Type B pancreatic cell (in vitro differentiated cells): ENCODE results near the gene SLC30A5. TPM values are rescaled to one million over a fixed set of nuclear protein-coding genes. Genes with fewer than 3 reads are reported as not detected.
"Not testable (repeated sequence)": the region's sequence is repeated elsewhere in the genome, so short reads cannot be mapped to it uniquely, and the experiment has no call there.

ENCODE experiments used
- DNase-seq: peaks from one replicate; pipeline ENCODE4 v3.0.0; 2021; ENCODE audit warnings: mixed read lengths; ENCODE audit not compliant: unreplicated experiment; ENCODE audit errors: extremely low spot score
- H3K27ac Mint-ChIP-seq: 2 replicates; pipeline ENCODE4 v1.8.0; 2021; ENCODE audit warnings: mild to moderate bottlenecking, mixed read lengths
- H3K27me3 Mint-ChIP-seq: 2 replicates; pipeline ENCODE4 v1.8.0; 2021; ENCODE audit warnings: mixed read lengths
- H3K36me3 Mint-ChIP-seq: 2 replicates; pipeline ENCODE4 v1.8.0; 2021; ENCODE audit warnings: mixed read lengths
- H3K4me1 Mint-ChIP-seq: one replicate; pipeline ENCODE4 v1.8.0; 2021; ENCODE audit warnings: mixed read lengths; ENCODE audit not compliant: unreplicated experiment
- H3K4me3 Mint-ChIP-seq: 2 replicates; pipeline ENCODE4 v1.8.0; 2021; ENCODE audit warnings: mild to moderate bottlenecking, mixed read lengths
- H3K9me3 Mint-ChIP-seq: 2 replicates; pipeline ENCODE4 v1.8.0; 2021; ENCODE audit warnings: mixed read lengths
- CTCF ChIP-seq: fragments of 200-600 bp; sonication (generic); conservative IDR thresholded peaks from 2 replicates; pipeline ENCODE4 v1.5.0; 2021; ENCODE audit warnings: antibody characterized with exemption, mild to moderate bottlenecking
- total RNA-seq: library from RNA; stranded (reverse); gene quantifications from 2 replicates; pipeline ENCODE4 v1.2.1, GENCODE V29; 2021; ENCODE audit warnings: low replicate concordance

The SLC30A5 gene
- total RNA-seq, 1 donor from 2014 or later: 57.9 TPM

GRCh38 chr5:69079556-69079955, 14.3 kb upstream of the SLC30A5 start:
- H3K9me3 Mint-ChIP-seq: no peaks in the 10 kb centered on the region
- DNase-seq: no peak
- H3K4me1 Mint-ChIP-seq: no peaks in the 10 kb centered on the region
- TF ChIP-seq CTCF: no peak
- H3K4me3 Mint-ChIP-seq: no peak overlapping the region
- H3K27ac Mint-ChIP-seq: no peak overlapping the region
- H3K27me3 Mint-ChIP-seq: no peaks in the 10 kb centered on the region
- H3K36me3 Mint-ChIP-seq: no peaks in the 10 kb centered on the region

- Mint-ChIP-seq H3K9me3 (no peaks in the 10 kb centered on the region), H3K4me3 (no peak overlapping the region), H3K27ac (no peak overlapping the region), H3K27me3 (no peaks in the 10 kb centered on the region), H3K4me1 (no peaks in the 10 kb centered on the region), H3K36me3 (no peaks in the 10 kb centered on the region)
- TF ChIP-seq CTCF: no peak
- DNase-seq: no peak
These were observed 10.4 kb upstream of the SLC30A5 start for GRCh38 chr5:69083412-69083811.

- H3K27me3 Mint-ChIP-seq: no peaks in the 10 kb centered on the region
- no peaks in the 10 kb centered on the region for H3K4me1 Mint-ChIP-seq
- no peak overlapping the region for H3K27ac Mint-ChIP-seq
- no peak for TF ChIP-seq CTCF
- H3K4me3 Mint-ChIP-seq: no peak overlapping the region
- no peaks in the 10 kb centered on the region for H3K9me3 Mint-ChIP-seq
- DNase-seq: no peak
- no peaks in the 10 kb centered on the region for H3K36me3 Mint-ChIP-seq
These were observed 9.6 kb upstream of the SLC30A5 start for GRCh38 chr5:69084195-69084594.

- no peak for TF ChIP-seq CTCF
- Mint-ChIP-seq H3K27me3 (no peaks in the 10 kb centered on the region), H3K4me1 (no peaks in the 10 kb centered on the region), H3K9me3 (no peaks in the 10 kb centered on the region), H3K27ac (no peak overlapping the region), H3K36me3 (no peaks in the 10 kb centered on the region), H3K4me3 (no peak overlapping the region)
- no peak for DNase-seq
These were observed 8.9 kb upstream of the SLC30A5 start for GRCh38 chr5:69084903-69085302.

GRCh38 chr5:69086206-69086605, 7.6 kb upstream of the SLC30A5 start:
- no peak for TF ChIP-seq CTCF
- Mint-ChIP-seq H3K36me3 (no peaks in the 10 kb centered on the region), H3K27ac (no peak overlapping the region), H3K4me1 (no peaks in the 10 kb centered on the region), H3K4me3 (no peak overlapping the region), H3K27me3 (no peaks in the 10 kb centered on the region), H3K9me3 (no peaks in the 10 kb centered on the region)
- DNase-seq: no peak

GRCh38 chr5:69088006-69088405, 5.8 kb upstream of the SLC30A5 start:
- H3K4me3 Mint-ChIP-seq, H3K4me1 Mint-ChIP-seq, H3K36me3 Mint-ChIP-seq, H3K9me3 Mint-ChIP-seq, DNase-seq, H3K27ac Mint-ChIP-seq, H3K27me3 Mint-ChIP-seq: not testable (repeated sequence)
